HAP-1 (cell line): Measurements from ENCODE around the gene VARS1.
"Not testable (repeated sequence)": the region's sequence is repeated elsewhere in the genome, so short reads cannot be mapped to it uniquely, and the experiment has no call there.

ENCODE experiments used
- DNase-seq, 2 experiments: peaks; one replicate each; pipeline ENCODE4 v3.0.0-alpha.2; 2016 to 2020; ENCODE audit warnings: low spot score in 2 of 2
- H3K27me3 ChIP-seq: fragments of 250-450 bp; sonication (Bioruptor Pico); 2 replicates; pipeline ENCODE4 v1.5.1; 2020; ENCODE audit warnings: low read depth, mild to moderate bottlenecking, moderate library complexity
- H3K36me3 ChIP-seq: fragments of 250-450 bp; sonication (Bioruptor Pico); replicated peaks from 2 replicates; pipeline ENCODE4 v1.5.1; 2020; ENCODE audit warnings: mild to moderate bottlenecking
- H3K4me1 ChIP-seq: fragments of 250-450 bp; sonication (Bioruptor Pico); 2 replicates; pipeline ENCODE4 v1.5.1; 2020; ENCODE audit warnings: mild to moderate bottlenecking
- H3K4me3 ChIP-seq: fragments of 250-450 bp; sonication (Bioruptor Pico); 2 replicates; pipeline ENCODE4 v1.5.1; 2020; ENCODE audit warnings: mild to moderate bottlenecking, moderate library complexity
- H3K9me3 ChIP-seq: fragments of 250-450 bp; sonication (Bioruptor Pico); 2 replicates; pipeline ENCODE4 v1.5.1; 2020; ENCODE audit warnings: mild to moderate bottlenecking, moderate library complexity
- in situ Hi-C: fragments of 300-500 bp; cut with MboI; formaldehyde crosslinking; loops from 3 replicates; pipeline ENCODE4 v1.14.3; 2020; ENCODE audit warnings: low sequenced_read_pairs, inconsistent platforms, mixed read lengths

The VARS1 gene

DNA sequence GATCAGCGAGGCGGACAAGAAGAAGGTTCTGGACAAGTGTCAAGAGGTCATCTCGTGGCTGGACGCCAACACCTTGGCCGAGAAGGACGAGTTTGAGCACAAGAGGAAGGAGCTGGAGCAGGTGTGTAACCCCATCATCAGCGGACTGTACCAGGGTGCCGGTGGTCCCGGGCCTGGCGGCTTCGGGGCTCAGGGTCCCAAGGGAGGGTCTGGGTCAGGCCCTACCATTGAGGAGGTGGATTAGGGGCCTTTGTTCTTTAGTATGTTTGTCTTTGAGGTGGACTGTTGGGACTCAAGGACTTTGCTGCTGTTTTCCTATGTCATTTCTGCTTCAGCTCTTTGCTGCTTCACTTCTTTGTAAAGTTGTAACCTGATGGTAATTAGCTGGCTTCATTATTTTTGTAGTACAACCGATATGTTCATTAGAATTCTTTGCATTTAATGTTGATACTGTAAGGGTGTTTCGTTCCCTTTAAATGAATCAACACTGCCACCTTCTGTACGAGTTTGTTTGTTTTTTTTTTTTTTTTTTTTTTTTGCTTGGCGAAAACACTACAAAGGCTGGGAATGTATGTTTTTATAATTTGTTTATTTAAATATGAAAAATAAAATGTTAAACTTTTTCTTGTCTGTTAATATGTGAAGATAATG lies 34.2 kb upstream of the VARS1 start:
- DNase-seq = peak in 1 of 2 experiments; percentile 76
- H3K4me1 ChIP-seq = peaks cover 29% of the 10 kb centered on the region

GRCh38 chr6:31827286-31828079 lies 31.9 kb upstream of the VARS1 start, which contains the start of gene HSPA1B:
Gene HSPA1B, plus strand, starts transcription at chr6:31827738. Its CDS starts 213 bp downstream, at chr6:31827951.
- H3K36me3 ChIP-seq = peaks cover 3% of the 10 kb centered on the region
- H3K4me3 ChIP-seq = peak within 1 kb of the TSS; percentile 94
- H3K9me3 ChIP-seq = no peaks in the 10 kb centered on the region
- in situ Hi-C loops = no loop called here
- peaks cover 39% of the 10 kb centered on the region for H3K4me1 ChIP-seq
- peak; percentile 99 to 100 for DNase-seq
- H3K27me3 ChIP-seq = no peaks in the 10 kb centered on the region

More for the DNA sequence above, 34.2 kb upstream of the VARS1 start:
- in situ Hi-C loops = loop anchor here (5.0 kb wide), 2 partner anchors 92 to 287 kb away; partner anchors contain the start of genes CLIC1 and DDX39B
- Histone ChIP-seq H3K4me3 (peak overlapping the region; percentile 51), H3K9me3 (no peaks in the 10 kb centered on the region), H3K27me3 (no peaks in the 10 kb centered on the region), H3K36me3 (peaks cover 4% of the 10 kb centered on the region)

- DNase-seq = peak; percentile 58 to 82
- H3K4me3 ChIP-seq = peak overlapping the region; percentile 94
- H3K36me3 ChIP-seq = peaks cover 3% of the 10 kb centered on the region
- in situ Hi-C loops = no loop called here
- H3K27me3 ChIP-seq = no peaks in the 10 kb centered on the region
- peaks cover 42% of the 10 kb centered on the region for H3K4me1 ChIP-seq
- H3K9me3 ChIP-seq = no peaks in the 10 kb centered on the region
Observed at GRCh38 chr6:31826793-31827285, 31.3 kb upstream of the VARS1 start.

- DNase-seq = no peak
- Histone ChIP-seq H3K36me3 (peaks cover 3% of the 10 kb centered on the region), H3K4me3 (no peak overlapping the region), H3K4me1 (peaks cover 43% of the 10 kb centered on the region), H3K9me3 (no peaks in the 10 kb centered on the region), H3K27me3 (no peaks in the 10 kb centered on the region)
- in situ Hi-C loops = no loop called here
Observed at GRCh38 chr6:31825553-31825952, 30.0 kb upstream of the VARS1 start.

DNA sequence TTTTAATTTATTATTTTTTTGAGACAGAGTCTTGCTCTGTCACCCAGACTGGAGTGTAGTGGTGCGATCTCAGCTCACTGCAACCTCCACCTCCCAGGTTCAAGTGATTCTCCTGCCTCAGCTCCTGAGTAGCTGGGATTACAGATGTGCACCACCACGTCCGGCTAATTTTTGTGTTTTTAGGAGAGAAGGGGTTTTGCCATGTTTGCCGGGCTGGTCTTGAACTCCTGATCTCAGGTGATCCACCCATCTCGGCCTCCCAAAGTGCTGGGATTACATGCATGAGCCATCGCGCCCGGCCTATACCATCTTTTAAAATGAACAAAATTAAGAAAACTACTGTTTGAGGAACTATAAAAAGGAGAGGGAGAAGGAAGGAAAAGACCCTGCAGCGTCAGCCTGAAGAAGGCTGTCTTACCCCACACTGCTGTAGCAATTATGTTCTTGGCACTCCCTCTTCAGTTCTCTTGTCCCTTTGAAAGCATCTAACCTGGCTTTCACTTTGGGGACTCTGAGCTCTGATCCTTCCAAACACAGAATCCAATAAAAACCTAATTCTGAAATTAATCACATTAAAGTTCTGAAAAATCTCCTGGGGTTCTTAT lies 28.1 kb upstream of the VARS1 start:
- peaks cover 54% of the 10 kb centered on the region for H3K4me1 ChIP-seq

DNA sequence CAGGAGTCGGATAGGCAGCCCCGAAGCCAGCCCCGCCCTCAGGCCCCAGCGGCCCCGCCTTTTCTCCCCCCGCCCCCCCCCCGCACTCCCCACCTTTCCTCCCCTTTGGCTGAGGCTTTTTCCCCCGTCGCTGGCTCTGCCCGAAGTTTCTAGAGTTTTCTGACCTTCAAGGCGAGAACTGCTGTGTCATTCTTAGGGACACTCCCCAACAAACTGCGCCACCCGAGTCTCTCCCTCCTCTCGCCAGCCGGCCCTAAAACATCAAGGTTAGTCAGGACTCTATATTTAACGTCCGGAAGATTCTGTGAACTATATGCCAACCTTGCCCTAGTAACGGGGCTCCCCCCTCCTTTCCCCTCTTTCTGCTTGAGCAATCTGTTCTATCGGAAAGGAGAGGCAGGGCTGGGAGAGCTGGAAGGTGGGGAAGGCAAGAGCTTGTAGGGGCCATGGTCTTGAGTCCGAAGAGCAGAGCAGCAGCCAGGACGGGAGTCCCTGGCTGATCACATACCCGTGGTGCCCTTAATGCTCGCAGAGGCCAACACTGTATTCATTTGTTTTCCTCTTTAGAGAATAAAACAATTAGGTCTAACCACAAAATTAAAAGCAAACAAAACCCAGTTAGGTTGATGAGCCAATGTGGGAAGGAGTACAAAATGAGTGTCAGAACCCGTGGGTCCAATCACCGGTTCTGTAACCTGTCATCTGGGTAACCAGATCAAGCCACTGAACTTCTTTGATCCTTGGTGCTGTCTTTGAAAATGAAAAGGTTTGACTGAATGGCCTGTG lies 26.7 kb upstream of the VARS1 start:
- Histone ChIP-seq H3K27me3 (no peaks in the 10 kb centered on the region), H3K4me1 (peaks cover 54% of the 10 kb centered on the region), H3K4me3 (peak overlapping the region; percentile 39), H3K9me3 (no peaks in the 10 kb centered on the region), H3K36me3 (no peaks in the 10 kb centered on the region)
- peak; percentile 27 to 81 for DNase-seq
- in situ Hi-C loops = no loop called here

More for the DNA sequence above, 28.1 kb upstream of the VARS1 start:
- DNase-seq, in situ Hi-C loops, H3K27me3 ChIP-seq, H3K4me3 ChIP-seq, H3K36me3 ChIP-seq, H3K9me3 ChIP-seq: not testable (repeated sequence)

DNA sequence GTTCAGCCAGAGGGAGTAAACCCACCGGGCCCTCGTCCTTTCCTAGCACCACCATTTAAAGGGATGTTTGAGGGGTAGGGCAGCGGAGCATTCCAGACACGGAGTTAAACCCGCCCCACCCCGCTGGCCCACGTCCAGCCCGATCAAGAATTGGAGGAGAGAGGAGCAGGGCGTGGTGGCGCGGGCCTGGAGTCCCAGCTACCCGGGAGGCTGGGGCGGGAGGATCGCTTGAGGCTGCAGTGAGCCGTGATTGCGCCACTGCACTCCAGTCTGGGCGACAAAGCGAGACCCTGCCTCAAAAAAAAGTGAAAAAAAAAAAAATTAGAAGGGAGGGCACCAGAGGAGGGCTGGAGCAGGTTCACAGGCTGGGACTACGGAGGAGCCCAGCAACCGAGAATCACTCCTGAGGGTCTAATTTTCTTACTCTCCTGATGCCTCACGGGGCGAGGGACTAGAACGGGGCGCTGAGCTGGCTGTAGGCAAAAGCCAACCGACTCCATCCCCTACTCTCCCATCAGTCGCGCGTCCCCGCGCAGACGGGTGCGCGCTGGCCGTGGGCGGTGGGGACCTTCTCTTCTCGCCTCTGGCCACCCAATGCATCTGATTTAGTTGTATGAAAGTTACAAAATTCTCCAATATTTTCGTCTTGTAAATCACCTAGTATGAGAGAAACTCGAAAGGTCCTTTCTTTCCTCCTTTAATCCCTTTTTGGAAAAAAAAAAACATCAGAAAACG lies 25.9 kb upstream of the VARS1 start:
- Histone ChIP-seq H3K9me3 (no peaks in the 10 kb centered on the region), H3K27me3 (no peaks in the 10 kb centered on the region), H3K4me3 (peak overlapping the region; percentile 39), H3K36me3 (no peaks in the 10 kb centered on the region), H3K4me1 (peaks cover 48% of the 10 kb centered on the region)
- in situ Hi-C loops = no loop called here
- DNase-seq = peak; percentile 60 to 78

- peaks cover 39% of the 10 kb centered on the region for H3K4me1 ChIP-seq
- in situ Hi-C loops, H3K9me3 ChIP-seq: not testable (repeated sequence)
Observed at GRCh38 chr6:31820399-31820798, 24.8 kb upstream of the VARS1 start.

DNA sequence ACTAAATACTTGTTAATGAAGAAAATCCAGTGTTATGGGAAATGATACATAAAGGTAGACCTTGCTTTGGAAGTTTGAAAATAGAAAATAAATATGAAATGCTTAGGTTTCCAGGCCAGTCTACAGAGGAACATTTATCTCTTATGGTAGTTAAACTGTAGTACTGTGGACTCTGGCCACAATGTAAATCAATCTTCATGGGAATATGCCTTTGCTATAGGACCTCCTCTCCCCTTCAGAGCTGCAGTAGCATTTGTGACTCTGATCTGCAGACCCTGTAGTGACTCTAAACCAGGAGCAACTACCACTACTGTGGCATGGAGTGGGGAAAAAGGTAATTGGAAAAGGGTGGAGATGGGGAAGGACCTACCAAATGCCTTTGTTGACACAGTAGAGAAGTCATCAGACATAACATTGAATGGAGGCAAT lies 24.3 kb upstream of the VARS1 start:
- Histone ChIP-seq H3K27me3 (no peaks in the 10 kb centered on the region), H3K36me3 (no peaks in the 10 kb centered on the region), H3K4me1 (peaks cover 37% of the 10 kb centered on the region), H3K9me3 (no peaks in the 10 kb centered on the region), H3K4me3 (no peak overlapping the region; the same call in 1 of the 2 replicates)
- in situ Hi-C loops = no loop called here
- DNase-seq = no peak

More at GRCh38 chr6:31820399-31820798, 24.8 kb upstream of the VARS1 start:
- DNase-seq, H3K4me3 ChIP-seq, H3K27me3 ChIP-seq, H3K36me3 ChIP-seq: not testable (repeated sequence)

- in situ Hi-C loops, H3K9me3 ChIP-seq, H3K27me3 ChIP-seq, H3K36me3 ChIP-seq: not testable (repeated sequence)
- Histone ChIP-seq H3K4me3 (peak overlapping the region; percentile 40), H3K4me1 (peaks cover 34% of the 10 kb centered on the region)
- DNase-seq = peak in 1 of 2 experiments; percentile 60
Observed at GRCh38 chr6:31817929-31818511, 22.5 kb upstream of the VARS1 start.

DNA sequence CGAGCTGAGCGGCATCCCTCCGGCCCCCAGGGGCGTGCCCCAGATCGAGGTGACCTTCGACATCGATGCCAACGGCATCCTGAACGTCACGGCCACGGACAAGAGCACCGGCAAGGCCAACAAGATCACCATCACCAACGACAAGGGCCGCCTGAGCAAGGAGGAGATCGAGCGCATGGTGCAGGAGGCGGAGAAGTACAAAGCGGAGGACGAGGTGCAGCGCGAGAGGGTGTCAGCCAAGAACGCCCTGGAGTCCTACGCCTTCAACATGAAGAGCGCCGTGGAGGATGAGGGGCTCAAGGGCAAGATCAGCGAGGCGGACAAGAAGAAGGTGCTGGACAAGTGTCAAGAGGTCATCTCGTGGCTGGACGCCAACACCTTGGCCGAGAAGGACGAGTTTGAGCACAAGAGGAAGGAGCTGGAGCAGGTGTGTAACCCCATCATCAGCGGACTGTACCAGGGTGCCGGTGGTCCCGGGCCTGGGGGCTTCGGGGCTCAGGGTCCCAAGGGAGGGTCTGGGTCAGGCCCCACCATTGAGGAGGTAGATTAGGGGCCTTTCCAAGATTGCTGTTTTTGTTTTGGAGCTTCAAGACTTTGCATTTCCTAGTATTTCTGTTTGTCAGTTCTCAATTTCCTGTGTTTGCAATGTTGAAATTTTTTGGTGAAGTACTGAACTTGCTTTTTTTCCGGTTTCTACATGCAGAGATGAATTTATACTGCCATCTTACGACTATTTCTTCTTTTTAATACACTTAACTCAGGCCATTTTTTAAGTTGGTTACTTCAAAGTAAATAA lies 21.8 kb upstream of the VARS1 start:
- Histone ChIP-seq H3K4me3 (peak overlapping the region; percentile 40), H3K4me1 (peaks cover 27% of the 10 kb centered on the region)
- H3K9me3 ChIP-seq, in situ Hi-C loops, H3K27me3 ChIP-seq, H3K36me3 ChIP-seq: not testable (repeated sequence)
- DNase-seq = peak in 1 of 2 experiments; percentile 7
